IMR-90 (cell line): ENCODE results near the gene SLC48A1. TPM values are rescaled to one million over a fixed set of nuclear protein-coding genes. Genes with fewer than 3 reads are reported as not detected.

ENCODE experiments used
- ATAC-seq: fragments of 200-7000 bp; cut with Tn5 transposase; 2 replicates; pipeline ENCODE4 v1.9.1; 2020; ENCODE audit warnings: low read depth, mild to moderate bottlenecking, moderate library complexity
- BruUV-seq: library from RNA; stranded (reverse); fragments of 400-500 nt; replicated peaks from 2 replicates; lab custom pipeline; 2021; lab: Mats Ljungman, UMichigan
- CTCF ChIA-PET: fragments of 300-600 bp; formaldehyde crosslinking; extraction: SDS; loops from one replicate; lab custom pipeline; 2021; ENCODE audit warnings: antibody characterized with exemption; lab: Yijun Ruan, JAX
- POLR2A ChIA-PET: fragments of 300-600 bp; sonication (Branson Sonifier 250); formaldehyde crosslinking; loops from one replicate; lab custom pipeline; 2022; ENCODE audit warnings: antibody characterized with exemption; ENCODE audit not compliant: unreplicated experiment; lab: Charles Lee
- DNase-seq: peaks from one replicate; pipeline ENCODE4 v3.0.0; 2013
- H2AFZ ChIP-seq: replicated peaks from 2 replicates; pipeline ENCODE3; 2013; ENCODE audit warnings: low read length, mild to moderate bottlenecking; ENCODE audit not compliant: poor library complexity
- H2AK5ac ChIP-seq: 2 replicates; pipeline ENCODE4 v1.6.1; 2013; ENCODE audit warnings: low read depth, low read length, inconsistent platforms
- H2AK9ac ChIP-seq: replicated peaks from 2 replicates; pipeline ENCODE3; 2013; ENCODE audit warnings: mild to moderate bottlenecking, low read depth, low read length, moderate library complexity; ENCODE audit not compliant: poor library complexity
- H2BK120ac ChIP-seq: 2 replicates; pipeline ENCODE4 v1.6.1; 2013; ENCODE audit warnings: low read depth, low read length, inconsistent platforms
- H2BK15ac ChIP-seq: 3 replicates; pipeline ENCODE4 v1.6.1; 2013; ENCODE audit warnings: low read depth, low read length, inconsistent platforms
- H2BK20ac ChIP-seq: 2 replicates; pipeline ENCODE4 v1.6.1; 2013; ENCODE audit warnings: low read depth, mild to moderate bottlenecking, inconsistent platforms, low read length, moderate library complexity
- H2BK5ac ChIP-seq: 2 replicates; pipeline ENCODE4 v1.6.1; 2013; ENCODE audit warnings: mild to moderate bottlenecking, low read depth, low read length, inconsistent platforms; ENCODE audit not compliant: poor library complexity, severe bottlenecking
- H3K14ac ChIP-seq: replicated peaks from 2 replicates; pipeline ENCODE4 v1.6.1; 2013; ENCODE audit warnings: low read depth, low read length, inconsistent platforms
- H3K18ac ChIP-seq: 2 replicates; pipeline ENCODE4 v1.6.1; 2013; ENCODE audit warnings: low read depth, low read length, control low read depth
- H3K23ac ChIP-seq: 2 replicates; pipeline ENCODE4 v1.6.1; 2013; ENCODE audit warnings: low read depth, low read length, inconsistent platforms
- H3K27ac ChIP-seq: 2 replicates; pipeline ENCODE4 v1.5.1; 2013; ENCODE audit warnings: mild to moderate bottlenecking, control low read depth, low read length; ENCODE audit not compliant: insufficient read depth
- H3K27me3 ChIP-seq: 2 replicates; pipeline ENCODE4 v1.6.1; 2013; ENCODE audit warnings: low read length; ENCODE audit not compliant: control insufficient read depth, insufficient read depth
- H3K36me3 ChIP-seq: 2 replicates; pipeline ENCODE4 v1.6.1; 2013; ENCODE audit warnings: low read length, mixed read lengths; ENCODE audit not compliant: control insufficient read depth, insufficient read depth
- H3K4ac ChIP-seq: 2 replicates; pipeline ENCODE4 v1.6.1; 2013; ENCODE audit warnings: low read depth, low read length, inconsistent platforms
- H3K4me1 ChIP-seq: 2 replicates; pipeline ENCODE4 v1.6.1; 2013; ENCODE audit warnings: low read length, mixed read lengths; ENCODE audit not compliant: control insufficient read depth, insufficient read depth
- H3K4me2 ChIP-seq: 2 replicates; pipeline ENCODE4 v1.6.1; 2013; ENCODE audit warnings: low read depth, mild to moderate bottlenecking, control low read depth, low read length, moderate library complexity
- H3K4me3 ChIP-seq: 2 replicates; pipeline ENCODE4 v1.5.1; 2013; ENCODE audit warnings: low read depth, mild to moderate bottlenecking, control low read depth, low read length, moderate library complexity; ENCODE audit not compliant: insufficient read depth
- H3K56ac ChIP-seq: 2 replicates; pipeline ENCODE4 v1.6.1; 2013; ENCODE audit warnings: low read length, inconsistent platforms; ENCODE audit not compliant: insufficient read depth; ENCODE audit errors: extremely low read depth
- H3K79me1 ChIP-seq, 2 experiments: 2 replicates each; pipeline ENCODE4 v1.6.1; 2013; ENCODE audit warnings: low read length in 2 of 2, inconsistent platforms in 1 of 2, low read depth in 1 of 2
- H3K9ac ChIP-seq: 2 replicates; pipeline ENCODE4 v1.6.1; 2013; ENCODE audit warnings: low read depth, low read length, control low read depth
- H3K9me1 ChIP-seq: 2 replicates; pipeline ENCODE4 v1.6.1; 2013; ENCODE audit warnings: low read length, inconsistent platforms; ENCODE audit not compliant: insufficient read depth
- H3K9me3 ChIP-seq: 2 replicates; pipeline ENCODE4 v1.6.1; 2013; ENCODE audit warnings: low read length; ENCODE audit not compliant: control insufficient read depth, insufficient read depth
- H4K20me1 ChIP-seq: 2 replicates; pipeline ENCODE4 v1.6.1; 2013; ENCODE audit warnings: low read length, inconsistent platforms; ENCODE audit not compliant: insufficient read depth
- H4K5ac ChIP-seq: 2 replicates; pipeline ENCODE4 v1.6.1; 2013; ENCODE audit warnings: mild to moderate bottlenecking, low read depth, low read length, control low read depth
- H4K8ac ChIP-seq, 2 experiments: 2 replicates each; pipeline ENCODE4 v1.6.1; 2013; ENCODE audit warnings: low read depth in 2 of 2, low read length in 2 of 2, control low read depth in 1 of 2, inconsistent platforms in 1 of 2
- H4K91ac ChIP-seq: 2 replicates; pipeline ENCODE4 v1.6.1; 2013; ENCODE audit warnings: low read depth, low read length, inconsistent platforms; ENCODE audit not compliant: insufficient read depth
- FOS ChIP-seq: fragments of 150-350 bp; IDR thresholded peaks from 2 replicates; pipeline ENCODE4 v1.6.1; 2016; ENCODE audit warnings: low read depth, low read length
- MXI1 ChIP-seq: IDR thresholded peaks from 2 replicates; pipeline ENCODE4 v1.6.1; 2012; ENCODE audit warnings: low read depth, mild to moderate bottlenecking, low read length, moderate library complexity, borderline replicate concordance
- RFX5 ChIP-seq: IDR thresholded peaks from 2 replicates; pipeline ENCODE4 v1.8.0; 2012; ENCODE audit warnings: low read depth, mild to moderate bottlenecking, low read length, moderate library complexity
- WGBS, 2 experiments: methylation state at CpG; one replicate each; pipeline versions ENCODE4 v1.1.5 to v1.1.7; 2013; ENCODE audit warnings: missing lambda C conversion rate in 2 of 2; ENCODE audit not compliant: insufficient read length in 1 of 2; ENCODE audit errors: extremely low coverage in 2 of 2; 5-methylcytosine and 5-hydroxymethylcytosine counted together
- dilution Hi-C: fragments of 300-500 bp; cut with HindIII; formaldehyde crosslinking; loops from one replicate; pipeline ENCODE4 v1.14.3; 2018; ENCODE audit warnings: low sequenced_read_pairs; ENCODE audit not compliant: unreplicated experiment
- in situ Hi-C: fragments of 300-500 bp; cut with MboI; formaldehyde crosslinking; loops from 3 replicates; pipeline ENCODE4 v1.14.3; 2019; ENCODE audit warnings: low sequenced_read_pairs, inconsistent platforms, mixed read lengths
- intact Hi-C: fragments of 100-400 bp; cut with micrococcal nuclease; formaldehyde crosslinking; loops from 2 replicates; pipeline ENCODE4 v1.10.0; 2022
- polyA plus RNA-seq, 3 experiments: library from polyadenylated mRNA; depleted of rRNA; stranded (reverse); fragments of >200 nt; gene quantifications; 2 replicates each; pipeline ENCODE4 v1.2.3, GENCODE V29; 2012; ENCODE audit warnings: low replicate concordance in 1 of 3
- total RNA-seq: library from RNA; depleted of rRNA; stranded (reverse); fragments of >200 nt; gene quantifications from 2 replicates; pipeline ENCODE4 v1.2.3, GENCODE V29; 2012
- TF ChIP-seq, protein P1 (sequence below): conservative IDR thresholded peaks from 2 replicates; pipeline ENCODE4 v1.5.1; 2012; ENCODE audit warnings: mild to moderate bottlenecking, low read depth, low read length, improper control_type of control experiment

Gene SLC48A1
- total and polyA plus RNA-seq, 2 of the 4 experiments (the other 2 are of a cell fraction): 4.8 to 5.9 TPM

DNA sequence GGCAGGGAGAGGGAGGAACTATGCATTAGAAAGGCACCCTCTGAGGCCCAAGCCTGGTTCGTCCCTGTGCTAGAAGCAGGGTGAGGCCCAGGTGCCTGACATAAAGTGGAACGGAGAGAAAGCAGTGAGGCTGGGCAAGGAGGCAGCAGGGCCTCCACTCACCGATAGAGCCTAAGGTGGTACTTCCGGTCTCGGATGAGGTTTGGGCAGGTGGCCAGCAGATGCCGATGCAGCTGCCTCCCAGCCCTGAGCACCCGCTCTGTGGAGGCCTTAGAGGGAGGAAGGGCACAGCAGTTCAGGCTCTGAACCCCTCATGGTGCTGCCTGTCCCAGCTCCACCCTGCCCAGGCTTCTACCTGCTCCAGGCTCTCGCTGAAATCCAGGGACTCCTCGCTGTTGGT lies 21.5 kb upstream of the SLC48A1 start:
- ATAC-seq (no peak), DNase-seq (no peak)
- Histone ChIP-seq H3K9me1 (peaks cover 9% of the 10 kb centered on the region; the same call in 1 of the 2 replicates), H2BK20ac (no peak overlapping the region), H3K18ac (no peak overlapping the region), H3K14ac (no peak overlapping the region), H4K20me1 (no peaks in the 10 kb centered on the region), H2BK120ac (no peak overlapping the region), H2BK15ac (no peak overlapping the region), H3K9ac (no peak overlapping the region), H3K23ac (no peak overlapping the region), H3K27me3 (peaks cover 5% of the 10 kb centered on the region; the same call in 1 of the 2 replicates), H3K4me3 (no peak overlapping the region), H4K8ac (no peak overlapping the region), H2BK5ac (no peak overlapping the region), H3K79me1 (no peaks in the 10 kb centered on the region), H3K4me1 (peaks cover 12% of the 10 kb centered on the region), H4K91ac (no peak overlapping the region), H3K9me3 (no peaks in the 10 kb centered on the region), H2AFZ (peak overlapping the region; percentile 36), H3K27ac (no peak overlapping the region), H3K36me3 (no peaks in the 10 kb centered on the region), H3K56ac (no peak overlapping the region), H3K4me2 (no peak overlapping the region), H2AK5ac (0 out of 2 replicates have a peak overlapping the region, but pooled peaks have one; percentile 65), H2AK9ac (peak overlapping the region; percentile 71), H3K4ac (no peak overlapping the region; the same call in 1 of the 2 replicates), H4K5ac (no peak overlapping the region)
- dilution Hi-C loops: no loop called here
- ChIA-PET CTCF (interaction anchor here (1.5 kb wide), 1 partner anchor 9 kb away, joined by 10 read pairs; no protein-coding TSS in a partner anchor), POLR2A (no interaction called here)
- BruUV-seq: no TSS peak
- intact Hi-C loops: no loop called here
- in situ Hi-C loops: no loop called here
- WGBS, 2 experiments: 71% methylated on average over 1 of the region's 9 CpGs; no CpG with 5 or more reads in 1 of the 2 experiments
- TF ChIP-seq FOS: no peak
- no peak for TF ChIP-seq RFX5
- no peak for TF ChIP-seq MXI1
- TF ChIP-seq, protein P1, sequence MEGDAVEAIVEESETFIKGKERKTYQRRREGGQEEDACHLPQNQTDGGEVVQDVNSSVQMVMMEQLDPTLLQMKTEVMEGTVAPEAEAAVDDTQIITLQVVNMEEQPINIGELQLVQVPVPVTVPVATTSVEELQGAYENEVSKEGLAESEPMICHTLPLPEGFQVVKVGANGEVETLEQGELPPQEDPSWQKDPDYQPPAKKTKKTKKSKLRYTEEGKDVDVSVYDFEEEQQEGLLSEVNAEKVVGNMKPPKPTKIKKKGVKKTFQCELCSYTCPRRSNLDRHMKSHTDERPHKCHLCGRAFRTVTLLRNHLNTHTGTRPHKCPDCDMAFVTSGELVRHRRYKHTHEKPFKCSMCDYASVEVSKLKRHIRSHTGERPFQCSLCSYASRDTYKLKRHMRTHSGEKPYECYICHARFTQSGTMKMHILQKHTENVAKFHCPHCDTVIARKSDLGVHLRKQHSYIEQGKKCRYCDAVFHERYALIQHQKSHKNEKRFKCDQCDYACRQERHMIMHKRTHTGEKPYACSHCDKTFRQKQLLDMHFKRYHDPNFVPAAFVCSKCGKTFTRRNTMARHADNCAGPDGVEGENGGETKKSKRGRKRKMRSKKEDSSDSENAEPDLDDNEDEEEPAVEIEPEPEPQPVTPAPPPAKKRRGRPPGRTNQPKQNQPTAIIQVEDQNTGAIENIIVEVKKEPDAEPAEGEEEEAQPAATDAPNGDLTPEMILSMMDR: no peak
